Mesothelial cell of epicardium (in vitro differentiated cells): ENCODE results near the gene MBLAC1. TPM values are rescaled to one million over a fixed set of nuclear protein-coding genes. Genes with fewer than 3 reads are reported as not detected.

ENCODE experiments used
- DNase-seq, 2 experiments: peaks; one replicate each; pipeline ENCODE4 v3.0.0; 2021; ENCODE audit warnings: low spot score in 2 of 2; ENCODE audit not compliant: unreplicated experiment in 2 of 2
- H3K27ac Mint-ChIP-seq: 2 replicates; pipeline ENCODE4 v1.8.0; 2021; ENCODE audit warnings: mixed read lengths
- H3K27me3 Mint-ChIP-seq: 2 replicates; pipeline ENCODE4 v1.8.0; 2021; ENCODE audit warnings: low read depth, mixed read lengths
- H3K36me3 Mint-ChIP-seq: 2 replicates; pipeline ENCODE4 v1.8.0; 2021; ENCODE audit warnings: mixed read lengths
- H3K4me1 Mint-ChIP-seq: 2 replicates; pipeline ENCODE4 v1.8.0; 2021; ENCODE audit warnings: mixed read lengths
- H3K4me3 Mint-ChIP-seq: 2 replicates; pipeline ENCODE4 v1.8.0; 2021; ENCODE audit warnings: mild to moderate bottlenecking, moderate library complexity, mixed read lengths
- H3K9me3 Mint-ChIP-seq: 2 replicates; pipeline ENCODE4 v1.8.0; 2021; ENCODE audit warnings: mixed read lengths
- total RNA-seq: library from RNA; stranded (reverse); gene quantifications from 3 replicates; pipeline ENCODE4 v1.2.1, GENCODE V29; 2021
- TF ChIP-seq, protein P1 (sequence below): fragments of 200-600 bp; sonication (generic); IDR thresholded peaks from one replicate; pipeline ENCODE4 v1.5.0; 2021; ENCODE audit warnings: antibody characterized with exemption; ENCODE audit not compliant: unreplicated experiment

The MBLAC1 gene
- total RNA-seq, 1 donor from 2014 or later = 3.5 TPM

DNA sequence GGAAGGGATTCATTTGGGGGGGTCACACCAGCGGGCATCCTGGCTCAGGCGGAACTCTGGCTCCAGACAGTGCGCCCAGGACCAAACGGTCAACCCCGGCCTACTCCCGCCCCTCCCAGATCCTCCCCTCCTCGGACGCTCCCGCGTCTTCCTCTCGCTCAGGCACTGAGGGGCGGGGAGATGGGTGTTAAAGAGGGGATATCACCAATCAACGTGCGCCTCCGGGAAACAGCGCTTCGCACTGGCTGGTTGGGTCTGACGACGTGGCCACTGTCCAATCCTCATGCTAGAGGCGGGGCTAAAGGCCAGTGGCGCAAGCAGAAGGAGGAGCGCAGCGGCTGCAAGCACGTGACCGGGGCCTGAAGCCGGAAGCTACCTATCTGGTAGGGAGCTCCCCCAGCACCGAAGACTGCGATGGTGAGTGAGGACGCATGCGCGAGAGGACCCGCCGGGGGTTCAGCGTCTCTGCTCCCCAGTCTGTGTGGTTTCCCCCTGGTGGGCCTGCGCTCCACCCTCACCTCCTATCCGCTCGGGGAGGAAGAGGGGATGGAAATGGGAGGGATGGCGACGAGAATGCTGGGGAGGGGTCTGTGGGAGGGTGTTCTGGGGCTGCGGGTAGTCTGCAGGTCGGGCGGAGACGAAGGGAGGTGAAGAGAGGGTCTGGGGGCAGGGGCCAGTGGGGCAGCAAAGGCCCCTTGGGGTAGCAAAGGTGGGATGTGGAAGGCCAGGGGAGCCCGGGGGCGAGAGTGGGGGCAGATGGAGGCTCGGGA, 22.0 kb downstream of the MBLAC1 start, which contains the start of gene LAMTOR4:
LAMTOR4 (plus strand) TSS at position 360 of the 770 bp plus-strand sequence; CDS start at position 415, 55 bp downstream.
- TF ChIP-seq, protein P1, sequence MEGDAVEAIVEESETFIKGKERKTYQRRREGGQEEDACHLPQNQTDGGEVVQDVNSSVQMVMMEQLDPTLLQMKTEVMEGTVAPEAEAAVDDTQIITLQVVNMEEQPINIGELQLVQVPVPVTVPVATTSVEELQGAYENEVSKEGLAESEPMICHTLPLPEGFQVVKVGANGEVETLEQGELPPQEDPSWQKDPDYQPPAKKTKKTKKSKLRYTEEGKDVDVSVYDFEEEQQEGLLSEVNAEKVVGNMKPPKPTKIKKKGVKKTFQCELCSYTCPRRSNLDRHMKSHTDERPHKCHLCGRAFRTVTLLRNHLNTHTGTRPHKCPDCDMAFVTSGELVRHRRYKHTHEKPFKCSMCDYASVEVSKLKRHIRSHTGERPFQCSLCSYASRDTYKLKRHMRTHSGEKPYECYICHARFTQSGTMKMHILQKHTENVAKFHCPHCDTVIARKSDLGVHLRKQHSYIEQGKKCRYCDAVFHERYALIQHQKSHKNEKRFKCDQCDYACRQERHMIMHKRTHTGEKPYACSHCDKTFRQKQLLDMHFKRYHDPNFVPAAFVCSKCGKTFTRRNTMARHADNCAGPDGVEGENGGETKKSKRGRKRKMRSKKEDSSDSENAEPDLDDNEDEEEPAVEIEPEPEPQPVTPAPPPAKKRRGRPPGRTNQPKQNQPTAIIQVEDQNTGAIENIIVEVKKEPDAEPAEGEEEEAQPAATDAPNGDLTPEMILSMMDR = no peak
- DNase-seq = peak; percentile 95 to 96
- H3K27me3 Mint-ChIP-seq = no peaks in the 10 kb centered on the region
- peak within 1 kb of the TSS; percentile 96 for H3K27ac Mint-ChIP-seq
- H3K4me1 Mint-ChIP-seq = peaks cover 19% of the 10 kb centered on the region
- no peaks in the 10 kb centered on the region for H3K9me3 Mint-ChIP-seq
- H3K36me3 Mint-ChIP-seq = peaks cover 10% of the 10 kb centered on the region
- H3K4me3 Mint-ChIP-seq = peak within 1 kb of the TSS; percentile 99

DNA sequence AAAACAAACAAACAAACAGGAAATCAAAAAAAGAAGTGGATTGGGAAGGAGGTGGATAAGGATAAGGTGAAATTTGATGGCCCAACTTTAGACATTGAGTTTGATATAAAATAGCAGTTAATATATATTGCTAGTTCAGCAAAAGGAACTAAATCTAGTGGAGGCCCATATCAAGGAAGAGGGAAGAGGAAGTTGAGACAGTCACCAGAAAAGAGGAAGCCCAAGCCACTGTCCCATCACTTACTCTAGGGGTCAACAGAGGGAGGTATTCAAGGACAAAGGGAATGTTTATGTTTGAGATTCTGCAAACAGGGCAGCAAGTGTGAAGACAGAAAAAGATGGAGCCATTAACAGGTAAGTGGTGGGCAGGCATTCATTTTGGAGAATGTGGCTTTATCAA, 25.6 kb downstream of the MBLAC1 start:
- Mint-ChIP-seq H3K4me3 (no peak overlapping the region), H3K9me3 (no peaks in the 10 kb centered on the region), H3K4me1 (peaks cover 21% of the 10 kb centered on the region), H3K27me3 (no peaks in the 10 kb centered on the region), H3K36me3 (peaks cover 10% of the 10 kb centered on the region), H3K27ac (no peak overlapping the region)
- TF ChIP-seq, protein P1 = no peak
- DNase-seq = no peak

DNA sequence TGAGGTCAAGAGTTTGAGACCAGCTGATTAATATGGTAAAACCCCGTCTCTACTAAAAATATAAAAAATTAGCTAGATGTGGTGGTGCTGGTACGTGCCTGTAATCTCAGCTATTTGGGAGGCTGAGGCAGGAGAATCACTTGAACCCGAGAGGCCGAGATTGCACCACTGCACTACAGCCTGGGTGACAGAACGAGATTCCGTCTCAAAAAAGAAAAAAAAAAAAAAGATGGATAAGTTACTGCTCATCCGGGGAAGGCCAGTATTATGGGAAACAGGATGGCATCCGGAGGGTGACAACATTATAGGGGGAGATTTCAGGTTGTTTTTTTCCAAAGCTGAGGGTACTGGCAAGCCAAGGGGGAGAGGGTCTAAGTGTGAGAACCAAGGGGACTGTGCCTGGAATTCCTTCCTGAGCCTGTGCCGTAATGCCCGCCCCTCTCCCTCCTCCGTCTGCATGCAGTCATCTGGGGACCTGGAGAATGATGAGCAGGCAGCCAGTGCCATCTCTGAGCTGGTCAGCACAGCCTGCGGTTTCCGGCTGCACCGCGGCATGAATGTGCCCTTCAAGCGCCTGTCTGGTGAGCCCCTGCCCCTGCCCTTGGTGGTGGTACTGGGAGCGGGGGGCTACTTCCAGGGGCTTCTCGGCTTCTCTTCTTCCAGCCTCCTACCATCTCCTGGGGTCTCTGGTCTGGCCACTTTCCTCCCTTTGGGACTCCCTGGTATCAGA, 26.3 kb downstream of the MBLAC1 start:
- DNase-seq = no peak
- no peak overlapping the region for H3K4me3 Mint-ChIP-seq
- peaks cover 24% of the 10 kb centered on the region for H3K4me1 Mint-ChIP-seq
- H3K27ac Mint-ChIP-seq = no peak overlapping the region
- TF ChIP-seq, protein P1 = no peak
- H3K9me3 Mint-ChIP-seq = no peaks in the 10 kb centered on the region
- H3K36me3 Mint-ChIP-seq = peaks cover 10% of the 10 kb centered on the region
- H3K27me3 Mint-ChIP-seq = no peaks in the 10 kb centered on the region

DNA sequence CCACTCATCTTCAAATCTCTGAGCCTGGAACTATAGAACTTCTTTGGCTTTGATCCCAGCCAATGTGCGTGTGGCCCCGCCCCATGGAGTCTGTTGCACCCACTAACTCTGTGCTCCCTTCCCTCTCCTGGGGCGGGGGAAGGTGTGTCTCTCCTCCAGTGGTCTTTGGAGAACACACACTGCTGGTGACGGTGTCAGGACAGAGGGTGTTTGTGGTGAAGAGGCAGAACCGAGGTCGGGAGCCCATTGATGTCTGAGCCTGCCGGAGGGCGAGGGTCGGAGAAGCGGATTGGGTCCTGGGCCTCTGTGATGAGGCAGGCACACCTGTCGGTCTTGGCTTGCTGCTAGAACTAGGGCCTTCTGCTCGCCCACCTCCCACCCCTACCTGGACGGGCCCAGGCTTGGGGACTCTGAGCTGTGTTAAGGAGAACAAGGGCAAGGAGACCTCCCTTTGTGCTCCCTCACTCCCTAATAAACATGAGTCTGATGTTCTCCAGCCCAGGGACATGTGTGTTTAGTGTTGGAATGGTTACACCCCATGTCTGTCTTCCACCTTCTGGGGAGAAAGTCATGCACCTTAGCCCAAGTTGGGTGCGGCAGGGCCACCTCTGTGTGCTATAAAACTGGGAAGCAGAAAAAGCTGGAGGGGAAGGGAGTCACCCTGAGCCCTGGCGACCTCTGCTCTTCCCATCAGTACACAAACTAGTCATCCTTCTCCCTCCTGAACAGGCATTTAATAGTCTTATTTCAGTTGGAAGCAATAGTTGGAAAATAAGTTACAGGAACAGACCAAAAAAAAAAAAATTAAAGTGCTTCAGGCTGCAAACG, 27.2 kb downstream of the MBLAC1 start:
- TF ChIP-seq, protein P1 = no peak
- H3K27me3 Mint-ChIP-seq = no peaks in the 10 kb centered on the region
- H3K9me3 Mint-ChIP-seq = no peaks in the 10 kb centered on the region
- H3K27ac Mint-ChIP-seq = peak overlapping the region; percentile 22
- H3K4me1 Mint-ChIP-seq = peaks cover 19% of the 10 kb centered on the region
- H3K4me3 Mint-ChIP-seq = no peak overlapping the region
- no peak for DNase-seq
- H3K36me3 Mint-ChIP-seq = peaks cover 10% of the 10 kb centered on the region

DNA sequence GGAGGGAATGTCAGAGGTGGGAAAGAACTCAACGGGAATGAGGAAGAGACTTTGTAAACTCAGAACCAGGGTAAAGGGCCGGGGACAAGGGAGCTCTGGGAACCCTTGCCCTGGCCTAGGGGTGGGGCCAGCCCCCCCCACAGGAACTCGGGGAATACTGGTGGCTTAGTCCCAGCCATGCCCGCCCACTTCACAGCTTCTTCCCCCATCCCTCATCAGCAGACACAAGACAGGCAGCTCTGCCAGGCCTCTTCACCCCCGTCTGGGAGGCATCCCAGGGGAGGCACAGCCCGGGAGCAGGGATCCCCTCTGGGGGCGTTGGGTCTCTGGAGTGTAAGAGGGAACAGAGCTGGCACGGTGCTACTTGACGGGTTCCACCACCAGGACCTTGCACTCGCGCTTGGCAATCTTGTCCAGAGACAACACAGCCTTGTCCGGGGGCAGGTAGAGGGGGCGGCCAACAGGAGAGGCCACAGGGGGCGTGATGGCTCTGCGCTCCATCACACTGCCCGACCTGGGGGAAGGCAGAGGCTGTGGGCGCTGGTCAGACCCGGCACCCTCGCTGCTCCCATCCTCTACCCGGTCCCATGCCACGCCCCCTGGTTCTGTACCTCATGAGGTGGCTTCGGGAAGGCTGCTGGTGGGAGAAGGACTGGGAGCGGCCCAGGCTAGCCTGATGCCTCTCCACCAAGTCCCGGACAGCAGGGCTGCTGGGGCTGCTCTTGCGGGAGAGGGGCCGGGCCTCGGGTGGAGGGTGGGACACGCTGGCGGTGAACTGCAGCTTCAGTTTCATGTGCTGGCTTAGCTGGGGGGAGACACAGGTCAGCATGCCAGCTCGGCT, 28.1 kb downstream of the MBLAC1 start:
- H3K27me3 Mint-ChIP-seq = no peaks in the 10 kb centered on the region
- TF ChIP-seq, protein P1 = no peak
- H3K36me3 Mint-ChIP-seq = peaks cover 10% of the 10 kb centered on the region
- no peak overlapping the region for H3K4me3 Mint-ChIP-seq
- no peak for DNase-seq
- H3K4me1 Mint-ChIP-seq = peaks cover 16% of the 10 kb centered on the region
- no peak overlapping the region for H3K27ac Mint-ChIP-seq
- no peaks in the 10 kb centered on the region for H3K9me3 Mint-ChIP-seq
